ENCODE measurements around the gene MAP3K3.

The MAP3K3 gene

GRCh38 chr17:63621229-63621683, 961 bp upstream of the MAP3K3 start:
- CTCF ChIA-PET = interaction anchor here (1.1 to 2.6 kb wide), 5 partner anchors 9 to 85 kb away, joined by 3 to 22 read pairs (median 4); no protein-coding TSS in a partner anchor
- no peaks in the 10 kb centered on the region for H3K9me3 ChIP-seq (ENCODE audit: control extremely low read depth in 1 of 5, control insufficient read depth in 4 of 5, insufficient read depth in 2 of 5, low read depth in 1 of 5, low read length in 4 of 5)
- H3K27ac ChIP-seq (ENCODE audit: insufficient read depth in 1 of 2, low read depth in 1 of 2, low read length in 2 of 2, poor library complexity in 1 of 2, severe bottlenecking in 2 of 2) = peak overlapping the region in 1 of 2 experiments; percentile 66
- no peaks in the 10 kb centered on the region for H3K36me3 ChIP-seq (ENCODE audit: control insufficient read depth in 4 of 4, insufficient read depth in 4 of 4, low read length in 3 of 4)
- H3K4me3 ChIP-seq (ENCODE audit: control insufficient read depth in 1 of 7, extremely low read depth in 1 of 7, insufficient read depth in 4 of 7, low read depth in 2 of 7, low read length in 6 of 7) = peak overlapping the region; percentile 58 to 90 (median 81)
- H3K4me1 ChIP-seq (ENCODE audit: control extremely low read depth in 1 of 4, control insufficient read depth in 4 of 4, insufficient read depth in 4 of 4, low read length in 3 of 4) = peaks cover 14 to 31% (median 19%) of the 10 kb centered on the region in 4 experiments
- no peaks in the 10 kb centered on the region for H3K27me3 ChIP-seq (replicated peaks in 2 of 5; ENCODE audit: control insufficient read depth in 4 of 5, insufficient read depth in 5 of 5, low read length in 4 of 5)
- 0% methylated on average over 1 of the region's 10 CpGs for WGBS (ENCODE audit: insufficient coverage)
- DNase-seq = peak in 1 of 3 donors; percentile 17
- POLR2A ChIA-PET = interaction anchor here (0.6 to 1.2 kb wide), 4 partner anchors 20 to 1117 kb away, joined by 3 to 4 read pairs (median 4); partner anchors contain the start of gene TACO1

- peak overlapping the region; percentile 58 to 68 for H3K27ac ChIP-seq (ENCODE audit: insufficient read depth in 1 of 2, low read depth in 1 of 2, low read length in 2 of 2, poor library complexity in 1 of 2, severe bottlenecking in 2 of 2)
- under 1% methylated on average over 98 of the region's 100 CpGs for WGBS (ENCODE audit: insufficient coverage)
- no peaks in the 10 kb centered on the region for H3K9me3 ChIP-seq (ENCODE audit: control extremely low read depth in 1 of 5, control insufficient read depth in 4 of 5, insufficient read depth in 2 of 5, low read depth in 1 of 5, low read length in 4 of 5)
- H3K4me1 ChIP-seq (ENCODE audit: control extremely low read depth in 1 of 4, control insufficient read depth in 4 of 4, insufficient read depth in 4 of 4, low read length in 3 of 4) = peaks cover 14 to 40% (median 26%) of the 10 kb centered on the region in 4 experiments
- H3K36me3 ChIP-seq (ENCODE audit: control insufficient read depth in 4 of 4, insufficient read depth in 4 of 4, low read length in 3 of 4) = no peaks in the 10 kb centered on the region
- CTCF ChIA-PET = interaction anchor here (0.8 to 2.6 kb wide), 6 partner anchors 10 to 84 kb away, joined by 3 to 22 read pairs (median 4); partner anchors contain the start of gene TACO1
- POLR2A ChIA-PET = interaction anchor here (0.5 to 1.5 kb wide), 4 partner anchors 43 to 195 kb away, joined by 3 to 4 read pairs (median 4); no protein-coding TSS in a partner anchor
- H3K27me3 ChIP-seq (replicated peaks in 2 of 5; ENCODE audit: control insufficient read depth in 4 of 5, insufficient read depth in 5 of 5, low read length in 4 of 5) = no peaks in the 10 kb centered on the region
- H3K4me3 ChIP-seq (ENCODE audit: control insufficient read depth in 1 of 7, extremely low read depth in 1 of 7, insufficient read depth in 4 of 7, low read depth in 2 of 7, low read length in 6 of 7) = peak overlapping the region; percentile 62 to 90 (median 81)
- DNase-seq = peak; percentile 52 to 73 (median 65)
These were observed 565 bp downstream of the MAP3K3 start for GRCh38 chr17:63622574-63623390.

GRCh38 chr17:63623786-63624530, 1.7 kb downstream of the MAP3K3 start:
- Histone ChIP-seq H3K4me1 (ENCODE audit: control extremely low read depth in 1 of 4, control insufficient read depth in 4 of 4, insufficient read depth in 4 of 4, low read length in 3 of 4) (peaks cover 14 to 41% (median 26%) of the 10 kb centered on the region in 4 experiments), H3K36me3 (ENCODE audit: control insufficient read depth in 4 of 4, insufficient read depth in 4 of 4, low read length in 3 of 4) (no peaks in the 10 kb centered on the region), H3K27ac (ENCODE audit: insufficient read depth in 1 of 2, low read depth in 1 of 2, low read length in 2 of 2, poor library complexity in 1 of 2, severe bottlenecking in 2 of 2) (peak overlapping the region in 1 of 2 experiments; percentile 68), H3K27me3 (replicated peaks in 2 of 5; ENCODE audit: control insufficient read depth in 4 of 5, insufficient read depth in 5 of 5, low read length in 4 of 5) (no peaks in the 10 kb centered on the region), H3K4me3 (ENCODE audit: control insufficient read depth in 1 of 7, extremely low read depth in 1 of 7, insufficient read depth in 4 of 7, low read depth in 2 of 7, low read length in 6 of 7) (peak overlapping the region in 6 of 7 experiments; percentile 77 to 90 (median 84)), H3K9me3 (ENCODE audit: control extremely low read depth in 1 of 5, control insufficient read depth in 4 of 5, insufficient read depth in 2 of 5, low read depth in 1 of 5, low read length in 4 of 5) (no peaks in the 10 kb centered on the region)
- WGBS (ENCODE audit: insufficient coverage) = 42% methylated on average over 5 of the region's 7 CpGs
- DNase-seq = peak in 1 of 3 donors; percentile 28
- CTCF ChIA-PET = interaction anchor here (0.6 to 2.6 kb wide), 6 partner anchors 10 to 189 kb away, joined by 3 to 12 read pairs (median 4); no protein-coding TSS in a partner anchor
- POLR2A ChIA-PET = interaction anchor here (0.6 kb wide), 1 partner anchor 178 kb away, joined by 3 read pairs; the partner anchor contains the start of gene CYB561

- H3K36me3 ChIP-seq (ENCODE audit: control insufficient read depth in 4 of 4, insufficient read depth in 4 of 4, low read length in 3 of 4) = no peaks in the 10 kb centered on the region
- no peaks in the 10 kb centered on the region for H3K27me3 ChIP-seq (replicated peaks in 2 of 5; ENCODE audit: control insufficient read depth in 4 of 5, insufficient read depth in 5 of 5, low read length in 4 of 5)
- peaks cover 14 to 45% (median 27%) of the 10 kb centered on the region in 4 experiments for H3K4me1 ChIP-seq (ENCODE audit: control extremely low read depth in 1 of 4, control insufficient read depth in 4 of 4, insufficient read depth in 4 of 4, low read length in 3 of 4)
- ChIA-PET CTCF (interaction anchor here (1.0 to 2.6 kb wide), 5 partner anchors 13 to 77 kb away, joined by 3 to 12 read pairs (median 3); no protein-coding TSS in a partner anchor), POLR2A (interaction anchor here (0.6 kb wide), 1 partner anchor 178 kb away, joined by 3 read pairs; the partner anchor contains the start of gene CYB561)
- no CpG with 5 or more reads among the region's 1 CpG for WGBS (ENCODE audit: insufficient coverage)
- peak overlapping the region in 3 of 7 experiments; percentile 26 to 86 (median 32) for H3K4me3 ChIP-seq (ENCODE audit: control insufficient read depth in 1 of 7, extremely low read depth in 1 of 7, insufficient read depth in 4 of 7, low read depth in 2 of 7, low read length in 6 of 7)
- peak in 1 of 3 donors; percentile 30 for DNase-seq
- H3K27ac ChIP-seq (ENCODE audit: insufficient read depth in 1 of 2, low read depth in 1 of 2, low read length in 2 of 2, poor library complexity in 1 of 2, severe bottlenecking in 2 of 2) = no peak overlapping the region
- no peaks in the 10 kb centered on the region for H3K9me3 ChIP-seq (ENCODE audit: control extremely low read depth in 1 of 5, control insufficient read depth in 4 of 5, insufficient read depth in 2 of 5, low read depth in 1 of 5, low read length in 4 of 5)
These were observed 2.3 kb downstream of the MAP3K3 start for GRCh38 chr17:63624531-63624880.

GRCh38 chr17:63626551-63627180, 4.4 kb downstream of the MAP3K3 start:
- POLR2A ChIA-PET = no interaction called here
- Histone ChIP-seq H3K4me1 (ENCODE audit: control extremely low read depth in 1 of 4, control insufficient read depth in 4 of 4, insufficient read depth in 4 of 4, low read length in 3 of 4) (peaks cover 14 to 43% (median 24%) of the 10 kb centered on the region in 4 experiments), H3K36me3 (ENCODE audit: control insufficient read depth in 4 of 4, insufficient read depth in 4 of 4, low read length in 3 of 4) (no peaks in the 10 kb centered on the region), H3K27ac (ENCODE audit: insufficient read depth in 1 of 2, low read depth in 1 of 2, low read length in 2 of 2, poor library complexity in 1 of 2, severe bottlenecking in 2 of 2) (no peak overlapping the region), H3K4me3 (ENCODE audit: control insufficient read depth in 1 of 7, extremely low read depth in 1 of 7, insufficient read depth in 4 of 7, low read depth in 2 of 7, low read length in 6 of 7) (peak overlapping the region in 1 of 7 experiments; percentile 36), H3K9me3 (ENCODE audit: control extremely low read depth in 1 of 5, control insufficient read depth in 4 of 5, insufficient read depth in 2 of 5, low read depth in 1 of 5, low read length in 4 of 5) (no peaks in the 10 kb centered on the region), H3K27me3 (replicated peaks in 2 of 5; ENCODE audit: control insufficient read depth in 4 of 5, insufficient read depth in 5 of 5, low read length in 4 of 5) (no peaks in the 10 kb centered on the region)
- DNase-seq = no peak
- WGBS (ENCODE audit: insufficient coverage) = 29% methylated on average over 1 of the region's 4 CpGs
- CTCF ChIA-PET = interaction anchor here (1.0 to 2.6 kb wide), 7 partner anchors 9 to 39 kb away, joined by 3 to 12 read pairs (median 5); no protein-coding TSS in a partner anchor

GRCh38 chr17:63629627-63630026, 7.4 kb downstream of the MAP3K3 start:
- CTCF ChIA-PET = interaction anchor here (1.3 to 2.4 kb wide), 4 partner anchors 8 to 69 kb away, joined by 3 to 10 read pairs (median 6); no protein-coding TSS in a partner anchor
- no peaks in the 10 kb centered on the region for H3K27me3 ChIP-seq (replicated peaks in 2 of 5; ENCODE audit: control insufficient read depth in 4 of 5, insufficient read depth in 5 of 5, low read length in 4 of 5)
- WGBS (ENCODE audit: insufficient coverage) = no CpG with 5 or more reads among the region's 1 CpG
- no peak overlapping the region for H3K27ac ChIP-seq (ENCODE audit: insufficient read depth in 1 of 2, low read depth in 1 of 2, low read length in 2 of 2, poor library complexity in 1 of 2, severe bottlenecking in 2 of 2)
- H3K4me1 ChIP-seq (ENCODE audit: control extremely low read depth in 1 of 4, control insufficient read depth in 4 of 4, insufficient read depth in 4 of 4, low read length in 3 of 4) = peaks cover 13 to 39% (median 28%) of the 10 kb centered on the region in 4 experiments
- no peaks in the 10 kb centered on the region for H3K9me3 ChIP-seq (ENCODE audit: control extremely low read depth in 1 of 5, control insufficient read depth in 4 of 5, insufficient read depth in 2 of 5, low read depth in 1 of 5, low read length in 4 of 5)
- peaks cover 0 to 11% (median 2%) of the 10 kb centered on the region in 4 experiments for H3K36me3 ChIP-seq (ENCODE audit: control insufficient read depth in 4 of 4, insufficient read depth in 4 of 4, low read length in 3 of 4)
- POLR2A ChIA-PET = interaction anchor here (1.1 kb wide), 1 partner anchor 9 kb away, joined by 3 read pairs; no protein-coding TSS in a partner anchor
- H3K4me3 ChIP-seq (ENCODE audit: control insufficient read depth in 1 of 7, extremely low read depth in 1 of 7, insufficient read depth in 4 of 7, low read depth in 2 of 7, low read length in 6 of 7) = no peak overlapping the region
- DNase-seq = no peak

Measured in common myeloid progenitor, CD34-positive (primary cell).